ENCODE data around the gene VASN. TPM values are rescaled to one million over a fixed set of nuclear protein-coding genes. Genes with fewer than 3 reads are reported as not detected.

Gene VASN
- total RNA-seq, 5 donors from 2014 or later (not counting 1 experiment from before 2014, with no cell fraction given) = 0.38 to 0.89 (median 0.56) TPM

- H3K4me1 Mint-ChIP-seq = peaks cover 0 to 8% (median 3%) of the 10 kb centered on the region in 3 donors
- H3K27ac ChIP-seq (ENCODE audit: low read length) = no peak overlapping the region
- CTCF ChIA-PET = interaction anchor here in 1 of 2 donors (0.7 kb wide), 1 partner anchor 563 kb away, joined by 9 read pairs; no protein-coding TSS in a partner anchor
- peaks cover 0 to 15% of the 10 kb centered on the region in 2 experiments for H3K4me1 ChIP-seq (ENCODE audit: control insufficient read depth in 1 of 2, extremely low read depth in 1 of 2, insufficient read depth in 2 of 2, low read length in 2 of 2)
- 90% methylated on average over 3 of the region's 6 CpGs for WGBS (ENCODE audit: insufficient coverage)
- peaks cover 0 to 36% of the 10 kb centered on the region in 2 experiments for H3K27me3 ChIP-seq (replicated peaks in 1 of 2; ENCODE audit: control insufficient read depth in 2 of 2, extremely low read depth in 1 of 2, insufficient read depth in 2 of 2, low read length in 1 of 2)
- no peak for ATAC-seq (replicated peaks in 1 of 4)
- DNase-seq = no peak
- POLR2A ChIA-PET = no interaction called here
- H3K9me3 ChIP-seq = no peaks in the 10 kb centered on the region
- H3K27me3 Mint-ChIP-seq = peaks cover 0 to 10% of the 10 kb centered on the region in 2 donors
- no peaks in the 10 kb centered on the region for H3K36me3 Mint-ChIP-seq
- no peaks in the 10 kb centered on the region for H3K36me3 ChIP-seq (ENCODE audit: control insufficient read depth in 2 of 2, extremely low read depth in 1 of 2, insufficient read depth in 1 of 2, low read length in 1 of 2)
- no peaks in the 10 kb centered on the region for H3K9me3 Mint-ChIP-seq
- H3K4me3 ChIP-seq (ENCODE audit: control insufficient read depth in 1 of 2, extremely low read depth in 1 of 2, low read length in 1 of 2) = no peak overlapping the region
- H3K27ac Mint-ChIP-seq = no peak overlapping the region
- no peak overlapping the region for H3K4me3 Mint-ChIP-seq
Measured at GRCh38 chr16:4325253-4325758, 46.3 kb upstream of the VASN start.

- Mint-ChIP-seq H3K36me3 (no peaks in the 10 kb centered on the region), H3K27ac (no peak overlapping the region), H3K4me3 (peak overlapping the region in 1 of 3 donors; percentile 72), H3K9me3 (no peaks in the 10 kb centered on the region), H3K27me3 (peaks cover 0 to 10% of the 10 kb centered on the region in 2 donors), H3K4me1 (peaks cover 0 to 8% (median 3%) of the 10 kb centered on the region in 3 donors)
- peak in 3 of 4 experiments; percentile 25 to 40 (median 30) for ATAC-seq (replicated peaks in 1 of 4)
- ChIA-PET CTCF (interaction anchor here in 1 of 2 donors (0.6 to 0.7 kb wide), 2 partner anchors 39 to 74 kb away, joined by 4 read pairs; no protein-coding TSS in a partner anchor), POLR2A (interaction anchor here in 1 of 2 donors (0.6 to 0.7 kb wide), 2 partner anchors 17 to 20 kb away, joined by 3 read pairs; no protein-coding TSS in a partner anchor)
- Histone ChIP-seq H3K36me3 (ENCODE audit: control insufficient read depth in 2 of 2, extremely low read depth in 1 of 2, insufficient read depth in 1 of 2, low read length in 1 of 2) (no peaks in the 10 kb centered on the region), H3K9me3 (no peaks in the 10 kb centered on the region), H3K27ac (ENCODE audit: low read length) (no peak overlapping the region), H3K27me3 (replicated peaks in 1 of 2; ENCODE audit: control insufficient read depth in 2 of 2, extremely low read depth in 1 of 2, insufficient read depth in 2 of 2, low read length in 1 of 2) (peaks cover 0 to 46% of the 10 kb centered on the region in 2 experiments), H3K4me1 (ENCODE audit: control insufficient read depth in 1 of 2, extremely low read depth in 1 of 2, insufficient read depth in 2 of 2, low read length in 2 of 2) (peaks cover 0 to 15% of the 10 kb centered on the region in 2 experiments), H3K4me3 (ENCODE audit: control insufficient read depth in 1 of 2, extremely low read depth in 1 of 2, low read length in 1 of 2) (peak overlapping the region; percentile 8 to 80)
- peak in 1 of 35 experiments; percentile 13 for DNase-seq
- WGBS (ENCODE audit: insufficient coverage) = 10% methylated on average over 34 of the region's 57 CpGs
Measured at GRCh38 chr16:4327386-4328045, 44.1 kb upstream of the VASN start.

- Mint-ChIP-seq H3K4me1 (peaks cover 0 to 8% (median 3%) of the 10 kb centered on the region in 3 donors), H3K9me3 (no peaks in the 10 kb centered on the region), H3K27me3 (peaks cover 0 to 10% of the 10 kb centered on the region in 2 donors), H3K36me3 (no peaks in the 10 kb centered on the region), H3K27ac (no peak overlapping the region), H3K4me3 (peak overlapping the region; percentile 17 to 72 (median 28))
- Histone ChIP-seq H3K27ac (ENCODE audit: low read length) (no peak overlapping the region), H3K4me1 (ENCODE audit: control insufficient read depth in 1 of 2, extremely low read depth in 1 of 2, insufficient read depth in 2 of 2, low read length in 2 of 2) (peaks cover 0 to 15% of the 10 kb centered on the region in 2 experiments), H3K36me3 (ENCODE audit: control insufficient read depth in 2 of 2, extremely low read depth in 1 of 2, insufficient read depth in 1 of 2, low read length in 1 of 2) (no peaks in the 10 kb centered on the region), H3K9me3 (no peaks in the 10 kb centered on the region), H3K4me3 (ENCODE audit: control insufficient read depth in 1 of 2, extremely low read depth in 1 of 2, low read length in 1 of 2) (peak overlapping the region; percentile 8 to 80), H3K27me3 (replicated peaks in 1 of 2; ENCODE audit: control insufficient read depth in 2 of 2, extremely low read depth in 1 of 2, insufficient read depth in 2 of 2, low read length in 1 of 2) (peaks cover 0 to 52% of the 10 kb centered on the region in 2 experiments)
- ChIA-PET CTCF (interaction anchor here in 1 of 2 donors (0.6 to 0.7 kb wide), 2 partner anchors 39 to 56 kb away, joined by 3 to 4 read pairs; partner anchors contain the start of gene TFAP4), POLR2A (no interaction called here)
- ATAC-seq (replicated peaks in 1 of 4) (peak; percentile 68 to 85 (median 74)), DNase-seq (peak in 34 of 35 experiments; percentile 24 to 69 (median 52))
- 3% methylated on average over 25 of the region's 30 CpGs for WGBS (ENCODE audit: insufficient coverage)
Measured at GRCh38 chr16:4328046-4328781, 43.4 kb upstream of the VASN start.

- Mint-ChIP-seq H3K36me3 (no peaks in the 10 kb centered on the region), H3K4me3 (peak overlapping the region in 1 of 3 donors; percentile 72), H3K27me3 (peaks cover 0 to 10% of the 10 kb centered on the region in 2 donors), H3K4me1 (peaks cover 0 to 8% (median 3%) of the 10 kb centered on the region in 3 donors), H3K9me3 (no peaks in the 10 kb centered on the region), H3K27ac (no peak overlapping the region)
- no peak overlapping the region for H3K4me3 ChIP-seq (ENCODE audit: control insufficient read depth in 1 of 2, extremely low read depth in 1 of 2, low read length in 1 of 2)
- no peak overlapping the region for H3K27ac ChIP-seq (ENCODE audit: low read length)
- POLR2A ChIA-PET = no interaction called here
- peaks cover 0 to 15% of the 10 kb centered on the region in 2 experiments for H3K4me1 ChIP-seq (ENCODE audit: control insufficient read depth in 1 of 2, extremely low read depth in 1 of 2, insufficient read depth in 2 of 2, low read length in 2 of 2)
- DNase-seq (no peak), ATAC-seq (replicated peaks in 1 of 4) (no peak)
- 80% methylated on average over 9 of the region's 17 CpGs for WGBS (ENCODE audit: insufficient coverage)
- H3K36me3 ChIP-seq (ENCODE audit: control insufficient read depth in 2 of 2, extremely low read depth in 1 of 2, insufficient read depth in 1 of 2, low read length in 1 of 2) = no peaks in the 10 kb centered on the region
- H3K27me3 ChIP-seq (replicated peaks in 1 of 2; ENCODE audit: control insufficient read depth in 2 of 2, extremely low read depth in 1 of 2, insufficient read depth in 2 of 2, low read length in 1 of 2) = peaks cover 0 to 56% of the 10 kb centered on the region in 2 experiments
- CTCF ChIA-PET = interaction anchor here in 1 of 2 donors (0.6 kb wide), 1 partner anchor 56 kb away, joined by 3 read pairs; the partner anchor contains the start of gene TFAP4
- no peaks in the 10 kb centered on the region for H3K9me3 ChIP-seq
Measured at GRCh38 chr16:4328782-4329775, 42.6 kb upstream of the VASN start.

DNA sequence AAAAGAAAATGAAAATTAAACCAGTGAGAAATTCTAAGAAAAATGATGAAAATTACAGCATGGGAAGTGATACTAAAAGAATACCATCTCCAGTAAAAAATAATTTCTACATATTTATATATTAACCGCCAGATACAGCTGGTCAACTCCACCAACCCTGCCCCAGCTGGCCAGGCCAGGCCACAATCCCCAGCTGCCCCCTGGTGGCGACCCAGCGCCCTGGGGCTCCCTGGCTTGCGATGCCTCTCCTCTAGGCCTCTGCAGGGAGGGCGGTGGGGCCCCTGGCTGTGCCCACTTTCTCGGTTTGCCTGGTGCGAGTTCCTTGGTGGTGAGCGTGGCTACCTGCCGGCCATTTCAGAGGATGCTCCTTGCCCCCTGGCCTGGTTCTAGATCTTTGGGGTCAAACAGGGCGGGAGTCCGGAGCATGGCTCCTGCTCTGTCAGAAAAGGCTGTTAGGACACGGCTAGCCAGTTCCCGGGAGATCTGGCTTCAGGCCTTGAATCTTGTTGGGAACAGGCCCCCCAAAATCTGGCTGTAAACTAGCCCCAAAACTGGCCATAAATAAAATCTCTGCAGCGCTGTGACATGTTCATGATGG is 41.3 kb upstream of the VASN start:
- Mint-ChIP-seq H3K9me3 (no peaks in the 10 kb centered on the region), H3K36me3 (no peaks in the 10 kb centered on the region), H3K27ac (no peak overlapping the region), H3K4me3 (no peak overlapping the region), H3K27me3 (peaks cover 0 to 10% of the 10 kb centered on the region in 2 donors), H3K4me1 (peaks cover 0 to 8% (median 3%) of the 10 kb centered on the region in 3 donors)
- DNase-seq (peak in 34 of 35 experiments; percentile 26 to 80 (median 58)), ATAC-seq (replicated peaks in 1 of 4) (peak; percentile 61 to 71 (median 64))
- no peaks in the 10 kb centered on the region for H3K9me3 ChIP-seq
- POLR2A ChIA-PET = no interaction called here
- 45% methylated on average over 12 of the region's 14 CpGs for WGBS (ENCODE audit: insufficient coverage)
- H3K27me3 ChIP-seq (replicated peaks in 1 of 2; ENCODE audit: control insufficient read depth in 2 of 2, extremely low read depth in 1 of 2, insufficient read depth in 2 of 2, low read length in 1 of 2) = peaks cover 0 to 53% of the 10 kb centered on the region in 2 experiments
- H3K4me3 ChIP-seq (ENCODE audit: control insufficient read depth in 1 of 2, extremely low read depth in 1 of 2, low read length in 1 of 2) = no peak overlapping the region
- CTCF ChIA-PET = interaction anchor here (0.6 to 1.3 kb wide), 4 partner anchors 19 to 209 kb away, joined by 3 to 6 read pairs (median 4); partner anchors contain the start of gene TFAP4 (in 1 of the 2)
- no peak overlapping the region for H3K27ac ChIP-seq (ENCODE audit: low read length)
- H3K36me3 ChIP-seq (ENCODE audit: control insufficient read depth in 2 of 2, extremely low read depth in 1 of 2, insufficient read depth in 1 of 2, low read length in 1 of 2) = no peaks in the 10 kb centered on the region
- H3K4me1 ChIP-seq (ENCODE audit: control insufficient read depth in 1 of 2, extremely low read depth in 1 of 2, insufficient read depth in 2 of 2, low read length in 2 of 2) = peaks cover 0 to 17% of the 10 kb centered on the region in 2 experiments
